K562 (cell line): ENCODE data around the gene EEF2K. TPM values are rescaled to one million over a fixed set of nuclear protein-coding genes. Genes with fewer than 3 reads are reported as not detected.

Experiments
- ATAC-seq: fragments of 200-7000 bp; cut with Tn5 transposase; 3 replicates; pipeline ENCODE4 v1.9.1; 2020; ENCODE audit warnings: moderate library complexity
- BruUV-seq: library from RNA; stranded (reverse); fragments of 400-500 nt; replicated peaks from 2 replicates; lab custom pipeline; 2021; lab: Mats Ljungman, UMichigan
- CTCF ChIA-PET: fragments of 300-600 bp; formaldehyde crosslinking; extraction: SDS; loops from one replicate; lab custom pipeline; 2021; ENCODE audit warnings: low intra/inter-chr PET ratio; lab: Yijun Ruan, JAX
- POLR2A ChIA-PET: fragments of 300-600, 350-650 bp; sonication (Branson Sonifier 250); formaldehyde crosslinking; extraction: SDS; loops from one replicate; lab custom pipeline; 2021; ENCODE audit warnings: antibody characterized with exemption, inconsistent platforms; lab: Yijun Ruan, JAX
- DNase-seq, 4 experiments: peaks; one replicate each; pipeline versions ENCODE4 v3.0.0 to v3.0.0-alpha.2; 2011 to 2018; ENCODE audit warnings: low spot score in 3 of 4, mixed read lengths in 3 of 4; ENCODE audit errors: extremely low read depth in 1 of 4
- FAIRE-seq: peaks from 2 replicates; lab custom pipeline; 2011; peaks lifted over from hg19 to GRCh38; lab: Jason Lieb, UNC
- H2AFZ ChIP-seq: 2 replicates; pipeline ENCODE4 v1.6.0; 2011; ENCODE audit warnings: low read depth, low read length, control low read depth, inconsistent platforms
- H3K27ac ChIP-seq: fragments of 200-600 bp; 3 replicates; pipeline ENCODE4 v1.8.0; 2011; ENCODE audit warnings: low read depth, mild to moderate bottlenecking, control low read depth, inconsistent platforms, low read length, moderate library complexity, mixed read lengths; ENCODE audit errors: extremely low read depth
- H3K27me3 ChIP-seq, 2 experiments: fragments of 300-600 bp in 1 of 2; 2 replicates in 1 of 2; 3 replicates in 1 of 2; pipeline versions ENCODE4 v1.6.0 to v1.8.0; 2011; ENCODE audit warnings: inconsistent platforms in 2 of 2, low read length in 2 of 2, mild to moderate bottlenecking in 1 of 2, mixed read lengths in 1 of 2, moderate library complexity in 1 of 2; ENCODE audit not compliant: control insufficient read depth in 2 of 2, insufficient read depth in 2 of 2
- H3K36me3 ChIP-seq: fragments of 300-600 bp; 3 replicates; pipeline ENCODE4 v1.8.0; 2011; ENCODE audit warnings: mild to moderate bottlenecking, low read length, inconsistent platforms; ENCODE audit not compliant: control insufficient read depth, insufficient read depth
- H3K4me1 ChIP-seq, 2 experiments: fragments of 200-600 bp in 1 of 2; replicated peaks in 1 of 2; 2 replicates in 1 of 2; 3 replicates in 1 of 2; pipeline versions ENCODE4 v1.5.1 to v1.8.0; 2011; ENCODE audit warnings: inconsistent platforms in 2 of 2, low read length in 2 of 2, mild to moderate bottlenecking in 1 of 2, mixed read lengths in 1 of 2, moderate library complexity in 1 of 2; ENCODE audit not compliant: control insufficient read depth in 2 of 2, insufficient read depth in 2 of 2
- H3K4me2 ChIP-seq: 2 replicates; pipeline ENCODE4 v1.6.1; 2011; ENCODE audit warnings: low read length, control low read depth, inconsistent platforms, mixed read lengths; ENCODE audit not compliant: insufficient read depth
- H3K4me3 ChIP-seq: fragments of 200-600 bp; sonication (generic), shearing (Covaris generic); 2 replicates; pipeline ENCODE4 v1.5.1; 2016; ENCODE audit warnings: control low read depth, inconsistent platforms
- H3K79me2 ChIP-seq: fragments of 200-600 bp; 3 replicates; pipeline ENCODE4 v1.8.0; 2011; ENCODE audit warnings: low read length, inconsistent platforms; ENCODE audit not compliant: control insufficient read depth, insufficient read depth
- H3K9ac ChIP-seq, 2 experiments: 2 replicates each; pipeline versions ENCODE4 v1.6.0 to v1.6.1; 2011; ENCODE audit warnings: low read depth in 2 of 2, low read length in 2 of 2, control low read depth in 1 of 2, inconsistent platforms in 1 of 2, mild to moderate bottlenecking in 1 of 2, mixed read lengths in 1 of 2; ENCODE audit not compliant: insufficient read depth in 1 of 2
- H3K9me1 ChIP-seq: one replicate; pipeline ENCODE4 v1.6.0; 2011; ENCODE audit warnings: inconsistent platforms, mild to moderate bottlenecking, low read length, moderate library complexity; ENCODE audit not compliant: control insufficient read depth, insufficient read depth
- H3K9me3 ChIP-seq: replicated peaks from 2 replicates; pipeline ENCODE4 v1.5.1; 2011; ENCODE audit warnings: low read depth, low read length, inconsistent platforms; ENCODE audit not compliant: control insufficient read depth, insufficient read depth
- H4K20me1 ChIP-seq: replicated peaks from 2 replicates; pipeline ENCODE4 v1.6.1; 2011; ENCODE audit warnings: low read length, inconsistent platforms, mixed read lengths; ENCODE audit not compliant: control insufficient read depth, insufficient read depth
- CREBBP ChIP-seq: IDR thresholded peaks from one replicate; pipeline ENCODE4 v1.6.1; 2012; ENCODE audit warnings: low read depth, mild to moderate bottlenecking, control low read depth, inconsistent platforms, low read length
- PTBP1 ChIP-seq: fragments of 200-400 bp; formaldehyde crosslinking; IDR thresholded peaks from 2 replicates; pipeline ENCODE4 v1.6.1; 2017; ENCODE audit warnings: low read depth, low read length
- ZNF586 ChIP-seq: fragments of 450-650 bp; formaldehyde crosslinking; conservative IDR thresholded peaks from 2 replicates; pipeline ENCODE4 v1.4.0; 2020; ENCODE audit warnings: mild to moderate bottlenecking, moderate library complexity
- WGBS: fragments of 100-300 bp; shearing (Covaris generic); methylation state at CpG from one replicate; pipeline ENCODE4 v1.1.6; 2016; ENCODE audit warnings: low coverage, mixed read lengths; ENCODE audit not compliant: insufficient coverage; ENCODE audit errors: missing lambda C conversion rate; 5-methylcytosine and 5-hydroxymethylcytosine counted together
- in situ Hi-C: fragments of 300-500 bp; cut with MboI; formaldehyde crosslinking; loops from 4 replicates; pipeline ENCODE4 v1.15.0; 2018; ENCODE audit warnings: inconsistent platforms, mixed read lengths
- intact Hi-C: fragments of 100-400 bp; cut with micrococcal nuclease; formaldehyde crosslinking; loops from 2 replicates; pipeline ENCODE4 v1.14.2; 2022
- polyA plus RNA-seq, 8 experiments: library from polyadenylated mRNA; depleted of rRNA in 4 of 8; stranded (reverse) in 5 of 8; unstranded in 3 of 8; fragments of >200 nt; fragmentation: Nextera tagmentation in 2 of 8; fragmentation: Illumina TruSeq in 1 of 8; extraction: Ambion mirVana in 2 of 8; extraction: Trizol in 1 of 8; gene quantifications; 2 replicates each; pipeline versions ENCODE4 v1.2.1 to v1.2.3, GENCODE V29; 2011 to 2014; ENCODE audit warnings: inconsistent platforms in 1 of 8, missing spikeins in 1 of 8
- total RNA-seq, 7 experiments: library from RNA; depleted of rRNA in 6 of 7; stranded (reverse); fragments of >200 nt in 6 of 7; fragmentation: Illumina TruSeq in 2 of 7; extraction: Trizol in 2 of 7; gene quantifications; 2 replicates each; pipeline versions ENCODE4 v1.2.1 to v1.2.3, GENCODE V29; 2011 to 2021; ENCODE audit warnings: low replicate concordance in 1 of 7
- TF ChIP-seq, protein P1 (sequence below): fragments of 450-650 bp; formaldehyde crosslinking; IDR thresholded peaks from 2 replicates; pipeline ENCODE4 v1.4.0; 2020; ENCODE audit warnings: mild to moderate bottlenecking
- TF ChIP-seq, protein P2 (sequence below): fragments of 450-650 bp; IDR thresholded peaks from 2 replicates; pipeline ENCODE4 v1.6.1; 2016
- TF ChIP-seq, protein P3 (sequence below), 2 experiments: IDR thresholded peaks in 1 of 2; conservative IDR thresholded peaks in 1 of 2; 2 replicates each; pipeline ENCODE4 v1.6.1; 2016; ENCODE audit warnings: low read depth in 2 of 2, mild to moderate bottlenecking in 1 of 2, missing compliant biosample characterization in 1 of 2, missing genetic modification characterization in 1 of 2, moderate library complexity in 1 of 2
- TF ChIP-seq, protein P4 (sequence below): fragments of 200-800 bp; sonication (Bioruptor generic); IDR thresholded peaks from 2 replicates; pipeline ENCODE4 v1.6.1; 2016; ENCODE audit warnings: missing genetic modification characterization, missing compliant biosample characterization

The EEF2K gene
- total and polyA plus RNA-seq, 9 of the 15 experiments (the other 6 are each of a cell fraction or from before 2014, with no cell fraction given) = 3.0 to 35.2 (median 12.2) TPM

DNA sequence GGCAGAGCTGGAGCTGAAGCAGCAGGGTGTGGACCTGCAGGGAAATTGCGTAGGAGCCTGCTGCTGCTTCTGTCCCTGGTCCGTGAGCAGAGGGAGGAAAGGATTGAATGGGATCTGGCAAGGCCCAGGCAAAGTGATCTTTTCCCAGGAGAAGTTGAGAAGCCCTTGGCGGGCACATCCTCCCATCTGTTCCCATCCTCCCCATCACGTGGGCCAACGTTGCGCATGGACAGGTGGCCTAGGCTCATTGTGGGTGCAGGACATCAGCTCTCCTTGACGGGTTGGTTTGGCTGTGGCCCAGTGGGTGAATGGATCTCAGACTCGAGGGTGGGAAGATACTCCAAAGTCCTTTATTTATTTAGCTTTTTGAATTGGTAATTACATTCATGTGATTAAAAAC lies 61.7 kb downstream of the EEF2K start:
- peaks cover 80% of the 10 kb centered on the region; the same call in 2 of the 3 replicates for H3K36me3 ChIP-seq
- H3K9me3 ChIP-seq = no peaks in the 10 kb centered on the region
- no peak for FAIRE-seq
- peaks cover 0 to 5% of the 10 kb centered on the region in 2 experiments; a peak in 2 of 5 replicates for H3K4me1 ChIP-seq
- no peaks in the 10 kb centered on the region for H3K9me1 ChIP-seq
- WGBS = 89% methylated on average over 8 of the region's 8 CpGs
- no peaks in the 10 kb centered on the region for H3K27me3 ChIP-seq
- no peaks in the 10 kb centered on the region for H4K20me1 ChIP-seq
- DNase-seq = no peak
- no peak overlapping the region for H3K27ac ChIP-seq
- in situ Hi-C loops = no loop called here
- intact Hi-C loops = no loop called here
- H3K9ac ChIP-seq = no peak overlapping the region
- no peaks in the 10 kb centered on the region for H3K79me2 ChIP-seq
- no TSS peak for BruUV-seq
- ATAC-seq = no peak
- H2AFZ ChIP-seq = no peak overlapping the region
- POLR2A ChIA-PET = interaction anchor here (1.6 kb wide), 1 partner anchor 15 kb away, joined by 5 read pairs; no protein-coding TSS in a partner anchor
- CTCF ChIA-PET = no interaction called here
- H3K4me2 ChIP-seq = no peak overlapping the region
- TF ChIP-seq, protein P1, sequence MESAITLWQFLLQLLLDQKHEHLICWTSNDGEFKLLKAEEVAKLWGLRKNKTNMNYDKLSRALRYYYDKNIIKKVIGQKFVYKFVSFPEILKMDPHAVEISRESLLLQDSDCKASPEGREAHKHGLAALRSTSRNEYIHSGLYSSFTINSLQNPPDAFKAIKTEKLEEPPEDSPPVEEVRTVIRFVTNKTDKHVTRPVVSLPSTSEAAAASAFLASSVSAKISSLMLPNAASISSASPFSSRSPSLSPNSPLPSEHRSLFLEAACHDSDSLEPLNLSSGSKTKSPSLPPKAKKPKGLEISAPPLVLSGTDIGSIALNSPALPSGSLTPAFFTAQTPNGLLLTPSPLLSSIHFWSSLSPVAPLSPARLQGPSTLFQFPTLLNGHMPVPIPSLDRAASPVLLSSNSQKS (CRISPR knock-in tag) = no peak
- TF ChIP-seq ZNF586 (CRISPR knock-in tag) = no peak
- TF ChIP-seq CREBBP = no peak
- TF ChIP-seq, protein P2, sequence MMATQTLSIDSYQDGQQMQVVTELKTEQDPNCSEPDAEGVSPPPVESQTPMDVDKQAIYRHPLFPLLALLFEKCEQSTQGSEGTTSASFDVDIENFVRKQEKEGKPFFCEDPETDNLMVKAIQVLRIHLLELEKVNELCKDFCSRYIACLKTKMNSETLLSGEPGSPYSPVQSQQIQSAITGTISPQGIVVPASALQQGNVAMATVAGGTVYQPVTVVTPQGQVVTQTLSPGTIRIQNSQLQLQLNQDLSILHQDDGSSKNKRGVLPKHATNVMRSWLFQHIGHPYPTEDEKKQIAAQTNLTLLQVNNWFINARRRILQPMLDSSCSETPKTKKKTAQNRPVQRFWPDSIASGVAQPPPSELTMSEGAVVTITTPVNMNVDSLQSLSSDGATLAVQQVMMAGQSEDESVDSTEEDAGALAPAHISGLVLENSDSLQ = no peak
- no peak for TF ChIP-seq PTBP1
- TF ChIP-seq, protein P3, sequence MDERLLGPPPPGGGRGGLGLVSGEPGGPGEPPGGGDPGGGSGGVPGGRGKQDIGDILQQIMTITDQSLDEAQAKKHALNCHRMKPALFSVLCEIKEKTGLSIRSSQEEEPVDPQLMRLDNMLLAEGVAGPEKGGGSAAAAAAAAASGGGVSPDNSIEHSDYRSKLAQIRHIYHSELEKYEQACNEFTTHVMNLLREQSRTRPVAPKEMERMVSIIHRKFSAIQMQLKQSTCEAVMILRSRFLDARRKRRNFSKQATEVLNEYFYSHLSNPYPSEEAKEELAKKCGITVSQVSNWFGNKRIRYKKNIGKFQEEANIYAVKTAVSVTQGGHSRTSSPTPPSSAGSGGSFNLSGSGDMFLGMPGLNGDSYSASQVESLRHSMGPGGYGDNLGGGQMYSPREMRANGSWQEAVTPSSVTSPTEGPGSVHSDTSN (CRISPR knock-in tag; IDR thresholded peaks at IDR 0.05; ENCODE audit: low read depth) = no peak
- TF ChIP-seq, protein P3 (tag; conservative IDR thresholded peaks at IDR 0.05; ENCODE audit: low read depth) = no peak
- TF ChIP-seq, protein P4, sequence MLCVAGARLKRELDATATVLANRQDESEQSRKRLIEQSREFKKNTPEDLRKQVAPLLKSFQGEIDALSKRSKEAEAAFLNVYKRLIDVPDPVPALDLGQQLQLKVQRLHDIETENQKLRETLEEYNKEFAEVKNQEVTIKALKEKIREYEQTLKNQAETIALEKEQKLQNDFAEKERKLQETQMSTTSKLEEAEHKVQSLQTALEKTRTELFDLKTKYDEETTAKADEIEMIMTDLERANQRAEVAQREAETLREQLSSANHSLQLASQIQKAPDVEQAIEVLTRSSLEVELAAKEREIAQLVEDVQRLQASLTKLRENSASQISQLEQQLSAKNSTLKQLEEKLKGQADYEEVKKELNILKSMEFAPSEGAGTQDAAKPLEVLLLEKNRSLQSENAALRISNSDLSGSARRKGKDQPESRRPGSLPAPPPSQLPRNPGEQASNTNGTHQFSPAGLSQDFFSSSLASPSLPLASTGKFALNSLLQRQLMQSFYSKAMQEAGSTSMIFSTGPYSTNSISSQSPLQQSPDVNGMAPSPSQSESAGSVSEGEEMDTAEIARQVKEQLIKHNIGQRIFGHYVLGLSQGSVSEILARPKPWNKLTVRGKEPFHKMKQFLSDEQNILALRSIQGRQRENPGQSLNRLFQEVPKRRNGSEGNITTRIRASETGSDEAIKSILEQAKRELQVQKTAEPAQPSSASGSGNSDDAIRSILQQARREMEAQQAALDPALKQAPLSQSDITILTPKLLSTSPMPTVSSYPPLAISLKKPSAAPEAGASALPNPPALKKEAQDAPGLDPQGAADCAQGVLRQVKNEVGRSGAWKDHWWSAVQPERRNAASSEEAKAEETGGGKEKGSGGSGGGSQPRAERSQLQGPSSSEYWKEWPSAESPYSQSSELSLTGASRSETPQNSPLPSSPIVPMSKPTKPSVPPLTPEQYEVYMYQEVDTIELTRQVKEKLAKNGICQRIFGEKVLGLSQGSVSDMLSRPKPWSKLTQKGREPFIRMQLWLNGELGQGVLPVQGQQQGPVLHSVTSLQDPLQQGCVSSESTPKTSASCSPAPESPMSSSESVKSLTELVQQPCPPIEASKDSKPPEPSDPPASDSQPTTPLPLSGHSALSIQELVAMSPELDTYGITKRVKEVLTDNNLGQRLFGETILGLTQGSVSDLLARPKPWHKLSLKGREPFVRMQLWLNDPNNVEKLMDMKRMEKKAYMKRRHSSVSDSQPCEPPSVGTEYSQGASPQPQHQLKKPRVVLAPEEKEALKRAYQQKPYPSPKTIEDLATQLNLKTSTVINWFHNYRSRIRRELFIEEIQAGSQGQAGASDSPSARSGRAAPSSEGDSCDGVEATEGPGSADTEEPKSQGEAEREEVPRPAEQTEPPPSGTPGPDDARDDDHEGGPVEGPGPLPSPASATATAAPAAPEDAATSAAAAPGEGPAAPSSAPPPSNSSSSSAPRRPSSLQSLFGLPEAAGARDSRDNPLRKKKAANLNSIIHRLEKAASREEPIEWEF (CRISPR knock-in tag) = no peak
- TF ChIP-seq, all 486 proteins: peak for 0
- no peak overlapping the region for H3K4me3 ChIP-seq
